Measurements from ENCODE around the gene TIGD7.

Gene TIGD7

GRCh38 chr16:3256146-3256865, 48.9 kb downstream of the TIGD7 start, which contains the start of gene MEFV:
Gene MEFV, minus strand, starts transcription at chr16:3256633. Its CDS starts 46 bp downstream, at chr16:3256587.
- no peak for TF ChIP-seq CTCF (IDR thresholded peaks at IDR 0.05; ENCODE audit: insufficient read depth, missing control alignments)
- DNase-seq (ENCODE audit: insufficient read length, low spot score), result no peak
- no peak for FAIRE-seq

- DNase-seq (ENCODE audit: insufficient read length, low spot score) (no peak), FAIRE-seq (no peak)
- TF ChIP-seq CTCF (IDR thresholded peaks at IDR 0.05; ENCODE audit: insufficient read depth, missing control alignments), result no peak
Observed at GRCh38 chr16:3254309-3254708, 50.9 kb downstream of the TIGD7 start.

- no peak for TF ChIP-seq CTCF (IDR thresholded peaks at IDR 0.05; ENCODE audit: insufficient read depth, missing control alignments)
- DNase-seq (ENCODE audit: insufficient read length, low spot score) (no peak), FAIRE-seq (no peak)
Observed at GRCh38 chr16:3252967-3253366, 52.3 kb downstream of the TIGD7 start.

GRCh38 chr16:3249451-3249850, 55.8 kb downstream of the TIGD7 start:
- FAIRE-seq, result no peak
- TF ChIP-seq CTCF (IDR thresholded peaks at IDR 0.05; ENCODE audit: insufficient read depth, missing control alignments), result no peak
- no peak for DNase-seq (ENCODE audit: insufficient read length, low spot score)

- no peak for FAIRE-seq
Observed at GRCh38 chr16:3249020-3249419, 56.2 kb downstream of the TIGD7 start.

More at GRCh38 chr16:3249020-3249419, 56.2 kb downstream of the TIGD7 start:
- no peak for DNase-seq (ENCODE audit: insufficient read length, low spot score)
- TF ChIP-seq CTCF (IDR thresholded peaks at IDR 0.05; ENCODE audit: insufficient read depth, missing control alignments), result no peak
